Measurements from ENCODE around the gene BTN1A1.

Gene BTN1A1, protein sequence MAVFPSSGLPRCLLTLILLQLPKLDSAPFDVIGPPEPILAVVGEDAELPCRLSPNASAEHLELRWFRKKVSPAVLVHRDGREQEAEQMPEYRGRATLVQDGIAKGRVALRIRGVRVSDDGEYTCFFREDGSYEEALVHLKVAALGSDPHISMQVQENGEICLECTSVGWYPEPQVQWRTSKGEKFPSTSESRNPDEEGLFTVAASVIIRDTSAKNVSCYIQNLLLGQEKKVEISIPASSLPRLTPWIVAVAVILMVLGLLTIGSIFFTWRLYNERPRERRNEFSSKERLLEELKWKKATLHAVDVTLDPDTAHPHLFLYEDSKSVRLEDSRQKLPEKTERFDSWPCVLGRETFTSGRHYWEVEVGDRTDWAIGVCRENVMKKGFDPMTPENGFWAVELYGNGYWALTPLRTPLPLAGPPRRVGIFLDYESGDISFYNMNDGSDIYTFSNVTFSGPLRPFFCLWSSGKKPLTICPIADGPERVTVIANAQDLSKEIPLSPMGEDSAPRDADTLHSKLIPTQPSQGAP

DNA sequence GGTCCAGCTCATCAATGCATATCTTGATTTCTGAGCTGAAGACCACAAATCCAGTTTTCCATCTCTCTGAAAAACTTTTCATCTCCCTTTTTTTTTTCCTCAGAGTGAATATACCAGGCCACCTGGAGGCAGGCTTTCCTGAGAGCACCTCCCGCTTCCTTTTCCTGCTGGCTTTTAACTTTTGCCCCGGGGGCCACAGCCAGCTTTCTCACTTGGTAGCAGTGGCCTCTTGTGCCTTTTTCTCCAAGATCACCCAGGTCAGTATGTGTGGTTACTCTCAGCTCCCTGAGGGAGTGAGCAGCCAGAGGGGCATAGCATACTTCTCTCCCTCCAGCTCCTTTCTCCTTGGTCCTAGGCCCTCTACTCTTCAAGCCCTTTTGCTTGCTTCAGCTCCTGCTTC is at the start of gene BTN1A1:
Gene BTN1A1, plus strand, starts transcription at position 202 of the 400 bp plus-strand sequence. CDS start 984 bp downstream, outside the sequence.
- H3K27ac ChIP-seq, result no peak within 1 kb of the TSS
- TF ChIP-seq, protein P1, sequence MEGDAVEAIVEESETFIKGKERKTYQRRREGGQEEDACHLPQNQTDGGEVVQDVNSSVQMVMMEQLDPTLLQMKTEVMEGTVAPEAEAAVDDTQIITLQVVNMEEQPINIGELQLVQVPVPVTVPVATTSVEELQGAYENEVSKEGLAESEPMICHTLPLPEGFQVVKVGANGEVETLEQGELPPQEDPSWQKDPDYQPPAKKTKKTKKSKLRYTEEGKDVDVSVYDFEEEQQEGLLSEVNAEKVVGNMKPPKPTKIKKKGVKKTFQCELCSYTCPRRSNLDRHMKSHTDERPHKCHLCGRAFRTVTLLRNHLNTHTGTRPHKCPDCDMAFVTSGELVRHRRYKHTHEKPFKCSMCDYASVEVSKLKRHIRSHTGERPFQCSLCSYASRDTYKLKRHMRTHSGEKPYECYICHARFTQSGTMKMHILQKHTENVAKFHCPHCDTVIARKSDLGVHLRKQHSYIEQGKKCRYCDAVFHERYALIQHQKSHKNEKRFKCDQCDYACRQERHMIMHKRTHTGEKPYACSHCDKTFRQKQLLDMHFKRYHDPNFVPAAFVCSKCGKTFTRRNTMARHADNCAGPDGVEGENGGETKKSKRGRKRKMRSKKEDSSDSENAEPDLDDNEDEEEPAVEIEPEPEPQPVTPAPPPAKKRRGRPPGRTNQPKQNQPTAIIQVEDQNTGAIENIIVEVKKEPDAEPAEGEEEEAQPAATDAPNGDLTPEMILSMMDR (IDR thresholded peaks at IDR 0.05), result no peak
- no peak for TF ChIP-seq ZFX (IDR thresholded peaks at IDR 0.05; ENCODE audit: borderline replicate concordance)

DNA sequence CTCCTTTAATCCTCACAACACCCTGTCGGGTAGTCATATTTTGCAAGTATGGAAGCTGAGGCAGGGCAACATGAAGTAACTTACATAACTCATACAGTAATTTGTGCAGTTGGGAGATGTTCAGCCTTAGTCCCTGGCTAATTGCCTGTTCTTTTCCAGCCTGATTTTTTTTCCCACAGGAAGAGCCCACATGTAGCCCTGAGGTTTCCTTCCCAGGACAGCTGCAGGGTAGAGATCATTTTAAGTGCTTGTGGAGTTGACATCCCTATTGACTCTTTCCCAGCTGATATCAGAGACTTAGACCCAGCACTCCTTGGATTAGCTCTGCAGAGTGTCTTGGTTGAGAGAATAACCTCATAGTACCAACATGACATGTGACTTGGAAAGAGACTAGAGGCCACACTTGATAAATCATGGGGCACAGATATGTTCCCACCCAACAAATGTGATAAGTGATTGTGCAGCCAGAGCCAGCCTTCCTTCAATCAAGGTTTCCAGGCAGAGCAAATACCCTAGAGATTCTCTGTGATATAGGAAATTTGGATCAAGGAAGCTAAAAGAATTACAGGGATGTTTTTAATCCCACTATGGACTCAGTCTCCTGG is 47.4 kb upstream of the BTN1A1 start:
- no peak overlapping the region for H3K27ac ChIP-seq
- no peak for TF ChIP-seq ZFX (IDR thresholded peaks at IDR 0.05; ENCODE audit: borderline replicate concordance)
- TF ChIP-seq, protein P1 (IDR thresholded peaks at IDR 0.05), result no peak

DNA sequence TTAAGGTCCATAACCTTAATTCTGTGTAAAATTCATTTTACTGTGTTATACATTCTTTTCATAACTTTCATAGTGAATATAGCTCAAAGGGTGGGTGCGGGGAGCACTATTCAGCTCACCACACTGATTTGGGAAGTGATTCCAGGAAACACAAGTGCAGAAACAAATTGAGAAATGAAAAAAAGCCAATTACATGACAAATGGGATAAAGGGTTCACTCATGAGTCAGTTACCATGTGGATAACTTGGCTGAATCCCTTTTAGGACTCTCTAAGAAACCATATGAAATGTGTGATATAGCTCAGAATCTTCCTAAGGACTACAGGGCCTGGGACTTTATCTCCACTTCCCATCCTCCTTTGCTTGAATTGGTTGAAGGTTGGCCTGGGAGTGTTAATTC is 45.5 kb upstream of the BTN1A1 start:
- TF ChIP-seq, protein P1 (IDR thresholded peaks at IDR 0.05), result no peak
- TF ChIP-seq ZFX (IDR thresholded peaks at IDR 0.05; ENCODE audit: borderline replicate concordance), result no peak

DNA sequence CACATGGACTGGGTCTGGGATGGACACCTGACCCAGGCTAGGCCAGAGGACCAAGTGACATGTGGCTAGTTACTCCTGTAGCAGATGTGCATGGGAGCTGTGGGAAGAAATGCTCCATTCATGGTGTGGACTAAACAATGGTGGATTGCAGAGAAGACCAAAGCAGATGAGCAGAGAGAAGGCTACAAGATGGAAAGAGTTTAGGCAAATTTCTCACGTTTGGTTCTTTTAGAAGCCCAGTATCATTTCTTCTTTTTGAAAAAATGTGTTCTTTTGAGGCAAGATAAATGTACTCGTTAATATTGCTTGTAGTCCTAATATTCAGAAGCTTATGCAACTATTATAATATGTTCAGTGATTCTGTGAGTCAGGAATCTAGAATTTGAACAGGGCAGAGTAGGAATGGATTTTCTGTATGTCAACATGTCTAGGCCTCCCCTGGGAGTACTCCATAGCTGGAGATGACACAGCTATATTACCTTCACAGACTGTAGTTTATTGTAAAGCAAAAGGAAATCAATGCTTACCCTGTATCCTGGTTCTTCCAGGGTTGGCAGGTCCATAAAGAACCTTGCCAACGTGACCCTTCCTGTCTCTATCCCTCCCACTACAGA is 44.6 kb upstream of the BTN1A1 start:
- TF ChIP-seq ZFX (IDR thresholded peaks at IDR 0.05; ENCODE audit: borderline replicate concordance), result no peak
- TF ChIP-seq, protein P1 (IDR thresholded peaks at IDR 0.05), result no peak
- H3K27ac ChIP-seq, result no peak overlapping the region

More for the DNA sequence above, 45.5 kb upstream of the BTN1A1 start:
- H3K27ac ChIP-seq, result no peak overlapping the region

DNA sequence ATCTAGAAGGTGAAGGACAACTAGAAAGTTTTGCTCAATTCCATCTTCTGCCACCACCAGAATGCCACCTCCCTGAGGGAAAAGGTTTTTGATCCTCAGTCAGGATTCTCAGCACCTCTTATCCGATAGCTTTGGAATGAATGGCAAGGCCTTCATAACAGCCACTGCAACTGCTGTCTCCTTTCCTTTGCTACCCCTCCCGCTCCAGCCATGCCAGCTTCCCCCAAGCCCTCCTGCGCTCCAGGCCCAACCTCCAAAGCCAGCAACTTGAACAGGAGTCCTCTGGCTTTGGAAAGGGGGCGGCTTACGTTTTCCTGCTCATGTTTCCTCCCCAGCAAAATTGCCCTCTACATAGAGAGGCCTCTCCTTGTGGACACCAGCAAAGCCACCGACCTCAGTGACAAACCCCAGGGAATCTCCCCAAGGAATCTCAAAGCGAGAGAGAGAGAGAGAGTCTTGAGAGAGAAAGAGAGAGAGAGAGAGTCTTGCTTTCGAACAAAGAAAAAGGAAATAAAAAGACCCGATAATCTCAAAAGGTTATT is 42.8 kb upstream of the BTN1A1 start:
- peak overlapping the region; percentile 72 for H3K27ac ChIP-seq
- TF ChIP-seq, protein P1 (IDR thresholded peaks at IDR 0.05), result no peak
- no peak for TF ChIP-seq ZFX (IDR thresholded peaks at IDR 0.05; ENCODE audit: borderline replicate concordance)

DNA sequence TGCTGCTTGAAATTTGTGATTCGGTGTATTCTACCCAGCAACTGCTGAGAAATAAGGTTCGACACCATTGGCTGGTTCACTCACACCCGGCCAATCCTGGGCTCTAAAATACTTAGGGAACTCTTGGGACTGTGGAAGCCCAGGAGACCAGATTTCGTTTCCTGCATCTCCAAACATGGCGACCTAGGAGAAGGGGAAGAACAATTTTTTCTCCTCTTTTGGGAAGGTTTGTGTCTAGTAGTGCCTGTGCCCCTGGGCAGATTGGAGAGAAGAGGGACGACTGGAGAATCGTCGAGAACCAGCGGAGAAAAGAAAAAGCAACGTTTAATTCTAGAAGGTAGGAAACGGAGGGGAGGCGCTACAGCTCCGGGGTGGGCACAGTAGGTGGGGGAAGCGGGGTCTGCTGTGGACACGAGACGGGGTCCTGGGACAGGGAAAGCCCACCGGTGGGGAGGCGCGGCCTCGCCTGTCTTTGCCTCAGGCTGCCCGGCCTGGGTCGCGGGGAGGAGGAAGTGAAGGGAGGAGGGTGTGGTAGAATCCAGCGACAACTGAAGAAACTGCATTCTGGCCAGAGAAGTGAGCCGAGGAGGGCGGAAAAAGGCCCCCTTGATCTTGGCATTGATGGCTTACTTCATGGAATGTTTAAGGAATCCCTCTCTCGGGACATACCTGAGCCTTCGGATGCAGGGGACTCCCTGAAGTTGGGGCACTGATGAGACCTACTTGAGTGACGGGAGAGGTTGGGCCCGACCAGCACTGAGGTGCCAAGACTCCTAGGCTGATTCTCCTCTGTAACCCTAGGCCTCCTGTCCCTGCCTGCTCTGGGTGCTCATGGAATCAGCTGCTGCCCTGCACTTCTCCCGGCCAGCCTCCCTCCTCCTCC is 42.1 kb upstream of the BTN1A1 start, which contains the start of gene BTN2A1:
Gene BTN2A1, plus strand, starts transcription at position 150 of the 883 bp plus-strand sequence. Its CDS starts 682 bp downstream, at position 832.
- H3K27ac ChIP-seq, result peak within 1 kb of the TSS; percentile 72
- TF ChIP-seq ZFX (IDR thresholded peaks at IDR 0.05; ENCODE audit: borderline replicate concordance), result no peak
- TF ChIP-seq, protein P1 (IDR thresholded peaks at IDR 0.05), result no peak

All from 22Rv1 (cell line).